Mucosa of descending colon (tissue), 3 donors: ENCODE results near the gene POLR1A. TPM values are rescaled to one million over a fixed set of nuclear protein-coding genes. Genes with fewer than 3 reads are reported as not detected.

ENCODE experiments used
- ATAC-seq: fragments of 200-7000 bp; cut with Tn5 transposase; one replicate; pipeline ENCODE4 v1.9.1; 2020; ENCODE audit warnings: mild to moderate bottlenecking, moderate library complexity
- DNase-seq, 3 donors: peaks; one replicate each; pipeline ENCODE4 v3.0.0-alpha.2; 2020
- H3K36me3 ChIP-seq: fragments of 200-600 bp; one replicate; pipeline ENCODE4 v1.8.0; 2021; ENCODE audit warnings: low read depth, mild to moderate bottlenecking
- H3K4me1 ChIP-seq: fragments of 200-600 bp; one replicate; pipeline ENCODE4 v1.8.0; 2021; ENCODE audit warnings: low read depth, mild to moderate bottlenecking
- H3K4me3 ChIP-seq: fragments of 200-600 bp; one replicate; pipeline ENCODE4 v1.8.0; 2021; ENCODE audit warnings: mild to moderate bottlenecking
- H3K9me3 ChIP-seq: fragments of 200-600 bp; one replicate; pipeline ENCODE4 v1.8.0; 2021; ENCODE audit warnings: mild to moderate bottlenecking
- intact Hi-C, 2 donors: fragments of 100-400 bp; cut with DNase I in 1 of 2; cut with micrococcal nuclease in 1 of 2; formaldehyde crosslinking; loops; one replicate each; pipeline versions ENCODE4 v1.11.0 to v1.11.1; 2022; cut with DNase I, micrococcal nuclease
- total RNA-seq, 3 donors: library from RNA; stranded (reverse); fragmentation: NEBNext Ultra II Directional in 2 of 3; extraction: Animal tissue kit (Norgen Biotek cat#: 25700) in 2 of 3; gene quantifications; one replicate each; pipeline versions ENCODE4 v1.2.1 to v1.2.4, GENCODE V29; 2021 to 2023
- TF ChIP-seq, protein P1 (sequence below): fragments of 200-600 bp; IDR thresholded peaks from one replicate; pipeline ENCODE4 v1.8.0; 2022; ENCODE audit warnings: antibody characterized with exemption, mild to moderate bottlenecking
- donor health status: DM: no; HTN: no; CAD: no; lungs with moderate emphysema.
- donor health status: DM: no; HTN: no; CAD: no.
- donor health status: DM: no; HTN: yes; CAD: no.

Gene POLR1A
- total RNA-seq, 3 donors from 2014 or later: 22.8 to 29.3 (median 24.3) TPM

DNA sequence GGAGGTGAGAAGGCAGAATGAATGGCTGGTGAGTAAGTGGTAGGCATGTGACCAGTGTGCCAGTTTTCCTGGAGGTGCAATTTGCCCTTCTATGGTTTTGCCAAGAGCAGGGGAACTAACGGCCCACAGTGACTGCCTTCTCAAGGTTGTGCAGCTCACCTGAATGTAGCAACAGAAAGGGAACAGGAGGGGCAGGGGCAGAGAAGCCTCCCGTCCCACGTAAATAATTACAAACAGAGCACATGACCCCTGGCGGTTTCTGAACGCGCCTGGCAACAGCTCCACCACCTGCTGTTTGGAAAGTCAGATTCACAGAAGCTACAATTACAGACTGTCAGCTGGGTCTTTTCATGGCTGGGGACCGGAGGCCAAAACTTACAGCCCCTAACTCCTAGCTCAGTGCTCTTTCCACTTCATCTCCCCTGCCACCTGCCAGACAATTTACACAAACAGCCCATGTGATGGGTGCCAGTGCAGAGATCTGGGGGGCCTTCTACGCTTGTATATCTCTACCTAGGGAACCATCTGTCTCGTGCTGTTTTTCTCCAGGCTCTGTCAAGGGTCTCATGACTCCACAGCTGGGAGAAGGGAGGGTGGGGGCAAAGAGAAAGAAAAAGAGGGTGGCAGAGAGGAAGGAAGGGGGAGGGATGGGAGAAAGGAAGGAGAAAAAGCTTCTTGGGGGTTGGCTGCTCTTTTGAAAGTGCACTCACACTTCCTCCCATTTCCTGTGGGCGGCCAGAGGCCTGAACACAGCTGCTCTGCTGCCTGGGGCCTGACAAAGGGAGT lies 69.6 kb downstream of the POLR1A start:
- peaks cover 24% of the 10 kb centered on the region for H3K4me1 ChIP-seq
- H3K9me3 ChIP-seq: no peaks in the 10 kb centered on the region
- no peak overlapping the region for H3K4me3 ChIP-seq
- DNase-seq: peak; percentile 69 to 87 (median 73)
- ATAC-seq: peak; percentile 69
- TF ChIP-seq, protein P1, sequence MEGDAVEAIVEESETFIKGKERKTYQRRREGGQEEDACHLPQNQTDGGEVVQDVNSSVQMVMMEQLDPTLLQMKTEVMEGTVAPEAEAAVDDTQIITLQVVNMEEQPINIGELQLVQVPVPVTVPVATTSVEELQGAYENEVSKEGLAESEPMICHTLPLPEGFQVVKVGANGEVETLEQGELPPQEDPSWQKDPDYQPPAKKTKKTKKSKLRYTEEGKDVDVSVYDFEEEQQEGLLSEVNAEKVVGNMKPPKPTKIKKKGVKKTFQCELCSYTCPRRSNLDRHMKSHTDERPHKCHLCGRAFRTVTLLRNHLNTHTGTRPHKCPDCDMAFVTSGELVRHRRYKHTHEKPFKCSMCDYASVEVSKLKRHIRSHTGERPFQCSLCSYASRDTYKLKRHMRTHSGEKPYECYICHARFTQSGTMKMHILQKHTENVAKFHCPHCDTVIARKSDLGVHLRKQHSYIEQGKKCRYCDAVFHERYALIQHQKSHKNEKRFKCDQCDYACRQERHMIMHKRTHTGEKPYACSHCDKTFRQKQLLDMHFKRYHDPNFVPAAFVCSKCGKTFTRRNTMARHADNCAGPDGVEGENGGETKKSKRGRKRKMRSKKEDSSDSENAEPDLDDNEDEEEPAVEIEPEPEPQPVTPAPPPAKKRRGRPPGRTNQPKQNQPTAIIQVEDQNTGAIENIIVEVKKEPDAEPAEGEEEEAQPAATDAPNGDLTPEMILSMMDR: no peak
- peaks cover under 1% of the 10 kb centered on the region for H3K36me3 ChIP-seq
- intact Hi-C loops: no loop called here

DNA sequence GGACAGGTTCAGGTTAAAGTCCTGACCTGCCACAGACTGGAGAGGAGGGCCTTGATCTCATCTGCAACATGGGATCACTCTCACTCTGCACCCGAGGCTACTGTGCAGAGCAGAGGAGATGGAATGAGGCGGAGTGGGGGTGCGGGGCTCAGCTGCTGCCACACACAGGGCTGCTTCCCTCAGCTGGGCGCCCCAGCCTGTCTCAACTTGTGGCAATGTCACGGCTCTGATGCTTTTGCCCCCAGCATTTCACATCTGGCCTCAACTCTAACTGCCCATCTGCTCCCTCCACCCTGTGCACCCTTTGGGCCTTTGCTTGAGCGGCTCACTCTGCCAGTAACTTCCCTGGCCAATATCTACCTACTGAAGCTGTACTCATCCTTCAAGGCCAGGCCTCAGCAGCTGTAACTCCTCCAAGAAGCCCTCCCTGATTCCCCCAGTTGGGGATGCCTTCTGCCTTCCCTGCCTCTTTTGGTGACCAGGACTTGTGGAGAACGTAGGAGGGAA lies 70.3 kb downstream of the POLR1A start:
- no peak overlapping the region for H3K4me3 ChIP-seq
- TF ChIP-seq, protein P1: no peak
- no peak for DNase-seq
- peaks cover 3% of the 10 kb centered on the region for H3K36me3 ChIP-seq
- H3K4me1 ChIP-seq: peaks cover 24% of the 10 kb centered on the region
- H3K9me3 ChIP-seq: no peaks in the 10 kb centered on the region
- no peak for ATAC-seq
- intact Hi-C loops: no loop called here

DNA sequence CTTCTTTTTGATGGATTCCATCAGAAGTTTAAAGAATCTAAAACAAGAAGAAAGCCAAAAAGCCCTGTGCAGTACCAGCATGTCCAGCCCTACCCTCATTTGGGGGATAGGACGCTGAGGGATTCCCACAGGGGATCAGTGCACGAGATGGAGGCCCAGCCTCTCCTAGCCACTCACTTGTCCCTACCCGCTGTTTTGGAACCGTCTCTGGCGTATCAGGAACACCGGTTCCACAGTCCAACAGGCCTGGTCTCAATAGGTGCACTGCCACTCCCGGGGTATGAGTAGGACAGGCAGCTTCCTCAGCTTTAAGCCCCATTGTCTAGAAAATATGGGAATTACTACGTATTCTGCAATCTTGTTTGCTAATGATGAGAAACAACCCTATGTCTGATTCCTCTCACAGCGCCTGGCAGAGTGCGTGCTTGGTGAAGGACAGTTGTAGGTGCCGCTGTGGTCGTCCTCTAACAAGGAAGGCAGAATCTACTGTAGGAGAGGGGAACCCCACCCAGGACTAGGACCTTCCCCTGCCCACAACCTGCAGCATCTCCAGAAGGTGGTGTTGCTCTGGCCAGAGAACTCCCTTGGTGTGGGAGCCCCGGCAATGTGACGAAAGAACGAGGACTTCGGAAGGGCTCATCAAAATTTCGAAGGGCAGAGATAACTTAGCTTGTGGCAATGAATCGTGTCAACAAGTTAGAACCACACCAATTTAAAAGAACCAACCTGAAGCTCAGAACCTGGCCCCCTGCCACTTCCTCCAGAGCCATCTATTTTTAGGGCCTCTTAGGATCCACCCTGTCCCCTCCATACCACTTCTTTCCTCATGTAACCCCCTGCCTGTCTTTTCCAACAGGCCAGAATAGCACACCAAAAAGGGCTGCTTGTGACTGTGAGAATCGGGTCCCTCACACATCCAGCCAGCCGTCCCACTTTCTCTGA lies 71.7 kb downstream of the POLR1A start:
- DNase-seq: peak in 1 of 3 donors; percentile 19
- no peak for ATAC-seq
- H3K9me3 ChIP-seq: no peaks in the 10 kb centered on the region
- H3K4me3 ChIP-seq: no peak overlapping the region
- TF ChIP-seq, protein P1: no peak
- H3K4me1 ChIP-seq: peaks cover 24% of the 10 kb centered on the region
- intact Hi-C loops: no loop called here
- peaks cover 3% of the 10 kb centered on the region for H3K36me3 ChIP-seq

DNA sequence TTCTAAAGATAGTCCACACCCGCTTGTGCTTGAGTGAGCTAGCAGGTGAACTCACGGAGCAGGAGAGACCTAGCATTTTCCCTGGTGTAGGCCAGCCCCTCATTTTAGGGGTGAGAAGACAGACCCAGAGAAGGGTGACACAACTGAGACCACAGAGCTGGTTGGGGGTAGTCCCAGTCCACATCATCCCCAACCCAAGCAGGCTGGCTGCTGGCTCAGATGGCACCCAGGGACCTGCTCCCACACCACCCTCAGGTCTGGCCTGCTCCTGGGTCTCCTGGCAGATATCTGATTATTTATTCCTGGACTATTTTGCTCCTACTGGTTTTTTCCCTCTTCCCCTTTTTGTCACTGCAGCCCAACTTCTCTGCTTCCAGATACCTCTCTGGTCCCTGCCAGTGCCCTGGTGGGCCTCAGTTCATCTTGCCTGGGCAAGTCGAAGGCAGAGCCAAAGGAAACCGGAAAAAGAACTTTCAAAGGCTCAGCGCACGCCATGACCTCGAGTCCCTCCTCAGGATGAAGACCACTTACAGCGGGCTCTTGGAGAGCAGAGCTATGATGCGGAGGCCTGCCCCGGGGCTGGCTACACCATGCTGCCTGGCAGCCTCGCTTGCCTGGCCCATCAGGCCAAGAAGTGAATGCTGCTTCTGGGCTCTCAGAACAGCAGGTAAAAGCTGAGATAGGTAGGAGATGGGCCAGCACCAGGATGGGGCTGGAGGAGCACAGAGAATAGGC lies 72.7 kb downstream of the POLR1A start:
- Histone ChIP-seq H3K9me3 (no peaks in the 10 kb centered on the region), H3K4me3 (no peak overlapping the region), H3K36me3 (peaks cover 3% of the 10 kb centered on the region), H3K4me1 (peaks cover 18% of the 10 kb centered on the region)
- DNase-seq (peak in 1 of 3 donors; percentile 20), ATAC-seq (no peak)
- intact Hi-C loops: no loop called here
- TF ChIP-seq, protein P1: no peak

DNA sequence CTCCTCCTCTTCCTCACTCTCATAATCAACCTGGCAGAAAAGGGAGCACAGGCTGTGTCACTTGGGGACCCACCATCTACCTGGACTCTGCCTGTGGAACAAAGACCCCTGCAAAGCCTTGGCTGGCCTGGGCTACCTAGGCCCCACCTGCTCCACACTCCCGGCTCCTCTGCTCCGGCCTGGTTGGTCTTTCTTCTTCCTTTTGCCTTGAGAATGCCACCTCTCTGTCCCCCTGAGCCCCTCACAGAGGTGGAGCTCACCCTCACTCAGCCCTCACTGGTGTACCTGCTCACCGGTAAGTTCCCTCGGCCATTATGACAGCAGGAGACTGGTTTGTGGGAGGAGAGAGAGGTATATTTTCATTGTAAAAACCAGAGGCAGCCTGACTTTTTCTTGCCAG lies 74.1 kb downstream of the POLR1A start:
- no peak for ATAC-seq
- Histone ChIP-seq H3K9me3 (no peaks in the 10 kb centered on the region), H3K4me3 (no peak overlapping the region), H3K4me1 (peaks cover 4% of the 10 kb centered on the region), H3K36me3 (peaks cover 3% of the 10 kb centered on the region)
- TF ChIP-seq, protein P1: no peak
- intact Hi-C loops: no loop called here
- DNase-seq: no peak
